Transverse colon (tissue), 4 donors: ENCODE measurements around the gene SSPN. TPM values are rescaled to one million over a fixed set of nuclear protein-coding genes. Genes with fewer than 3 reads are reported as not detected.

ENCODE experiments used
- DNase-seq: peaks from one replicate; pipeline ENCODE4 v3.0.0-alpha.2; 2019
- H3K27ac ChIP-seq, 4 donors: fragments of 200-600 bp; sonication (generic); 2 replicates each; pipeline ENCODE4 v1.5.1; 2016 to 2018; ENCODE audit warnings: inconsistent platforms in 4 of 4
- H3K27me3 ChIP-seq: fragments of 200-600 bp; sonication (generic); 2 replicates; pipeline ENCODE4 v1.5.1; 2017; ENCODE audit warnings: inconsistent platforms
- H3K36me3 ChIP-seq, 4 donors: fragments of 200-600 bp; sonication (generic); 2 replicates each; pipeline ENCODE4 v1.5.1; 2017 to 2019; ENCODE audit warnings: inconsistent platforms in 4 of 4
- H3K4me1 ChIP-seq, 4 donors: fragments of 200-600 bp; sonication (generic); 2 replicates each; pipeline ENCODE4 v1.5.1; 2017 to 2020; ENCODE audit warnings: inconsistent platforms in 4 of 4
- H3K4me3 ChIP-seq, 4 donors: fragments of 200-600 bp; sonication (generic); 1 replicate in 1 of 4; 2 replicates in 3 of 4; pipeline versions ENCODE4 v1.5.1 to v1.6.1; 2017 to 2019; ENCODE audit warnings: inconsistent platforms in 4 of 4
- H3K9me3 ChIP-seq, 2 donors: fragments of 200-600 bp; sonication (generic); 2 replicates each; pipeline ENCODE4 v1.5.1; 2017 to 2019; ENCODE audit warnings: inconsistent platforms in 2 of 2
- CTCF ChIP-seq, 5 experiments: fragments of 200-600 bp in 3 of 5; fragments of 450-650 bp in 2 of 5; sonication (generic) in 3 of 5; IDR thresholded peaks; 1 replicate in 2 of 5; 2 replicates in 3 of 5; pipeline ENCODE4 v1.5.1; 2016 to 2017; ENCODE audit warnings: antibody characterized with exemption in 5 of 5, inconsistent platforms in 3 of 5, mild to moderate bottlenecking in 2 of 5, moderate library complexity in 1 of 5
- EP300 ChIP-seq: sonication (generic); formaldehyde crosslinking; IDR thresholded peaks from one replicate; pipeline ENCODE4 v1.6.1; 2017; ENCODE audit warnings: antibody characterized with exemption, low read depth
- POLR2A ChIP-seq: fragments of 450-650 bp; IDR thresholded peaks from one replicate; pipeline ENCODE4 v1.6.1; 2016; ENCODE audit warnings: antibody characterized with exemption, mild to moderate bottlenecking, moderate library complexity
- POLR2AphosphoS5 ChIP-seq, 3 donors: sonication (generic); formaldehyde crosslinking; IDR thresholded peaks; one replicate each; pipeline ENCODE4 v1.6.1; 2016; ENCODE audit warnings: antibody characterized with exemption in 3 of 3
- WGBS, 2 donors: methylation state at CpG; one replicate each; pipeline ENCODE4 v1.1.5; 2018; ENCODE audit warnings: low coverage in 1 of 2; 5-methylcytosine and 5-hydroxymethylcytosine counted together
- in situ Hi-C, 4 donors: fragments of 200-750 bp; cut with MboI; loops; one replicate each; pipeline versions ENCODE4 v1.15.0 to v1.15.1; 2017; ENCODE audit warnings: low sequenced_read_pairs in 3 of 4, low pct_ligation_motif_present in 1 of 4, low pct_unique_long_range_greater_than_20kb in 1 of 4
- intact Hi-C: fragments of 100-400 bp; cut with DNase I; formaldehyde crosslinking; loops from one replicate; pipeline ENCODE4 v1.15.1; 2023; ENCODE audit warnings: low total_unique reads
- total RNA-seq, 4 donors: library from RNA; depleted of rRNA; stranded (reverse); fragments of >200 nt; gene quantifications; one replicate each; pipeline ENCODE4 v1.1.0, GENCODE V29; 2016

SSPN gene
- total RNA-seq, 4 donors from 2014 or later: 4.5 to 103 (median 15.0) TPM

GRCh38 chr12:26198742-26199141, 3.4 kb downstream of the SSPN start:
- no peaks in the 10 kb centered on the region for H3K27me3 ChIP-seq
- in situ Hi-C loops: no loop called here
- no peak for DNase-seq
- H3K9me3 ChIP-seq: no peaks in the 10 kb centered on the region
- H3K4me3 ChIP-seq: no peak overlapping the region
- intact Hi-C loops: loop anchor here (5.0 kb wide), 1 partner anchor 76 kb away; no protein-coding TSS in a partner anchor
- H3K4me1 ChIP-seq: peaks cover 0 to 30% (median 13%) of the 10 kb centered on the region in 4 donors
- H3K27ac ChIP-seq: peak overlapping the region in 2 of 4 donors; percentile 12 to 85
- no peaks in the 10 kb centered on the region for H3K36me3 ChIP-seq
- WGBS, 2 donors: 62 to 71% methylated on average over 3 to 4 of the region's 4 CpGs
- no peak for TF ChIP-seq CTCF (IDR thresholded peaks at IDR 0.05)
- no peak for TF ChIP-seq EP300
- no peak for TF ChIP-seq POLR2A
- TF ChIP-seq POLR2AphosphoS5 (IDR thresholded peaks at IDR 0.05): no peak

- in situ Hi-C loops (no loop called here), intact Hi-C loops (no loop called here)
- H3K9me3 ChIP-seq: no peaks in the 10 kb centered on the region
- peaks cover 0 to 2% (median under 1%) of the 10 kb centered on the region in 4 donors for H3K4me1 ChIP-seq
- no peaks in the 10 kb centered on the region for H3K27me3 ChIP-seq
- TF ChIP-seq POLR2AphosphoS5 (IDR thresholded peaks at IDR 0.05): no peak
- TF ChIP-seq CTCF (IDR thresholded peaks at IDR 0.05): no peak
- no peak for TF ChIP-seq POLR2A
- TF ChIP-seq EP300: no peak
- WGBS, 2 donors: 78 to 92% methylated on average over 2 to 4 of the region's 4 CpGs
- no peaks in the 10 kb centered on the region for H3K36me3 ChIP-seq
- no peak overlapping the region for H3K4me3 ChIP-seq
- H3K27ac ChIP-seq: no peak overlapping the region
- no peak for DNase-seq
Observed at GRCh38 chr12:26203167-26203780, 7.9 kb downstream of the SSPN start.

GRCh38 chr12:26204612-26205289, 9.4 kb downstream of the SSPN start:
- H3K4me1 ChIP-seq: no peaks in the 10 kb centered on the region
- TF ChIP-seq CTCF (IDR thresholded peaks at IDR 0.05): no peak
- TF ChIP-seq POLR2AphosphoS5 (IDR thresholded peaks at IDR 0.05): no peak
- no peak for TF ChIP-seq EP300
- TF ChIP-seq POLR2A: no peak
- H3K4me3 ChIP-seq: no peak overlapping the region
- 36 to 71% methylated on average over 5 to 9 of the region's 9 CpGs for WGBS, 2 donors
- DNase-seq: no peak
- no peak overlapping the region for H3K27ac ChIP-seq
- intact Hi-C loops (no loop called here), in situ Hi-C loops (no loop called here)
- no peaks in the 10 kb centered on the region for H3K27me3 ChIP-seq
- no peaks in the 10 kb centered on the region for H3K9me3 ChIP-seq
- no peaks in the 10 kb centered on the region for H3K36me3 ChIP-seq

GRCh38 chr12:26205298-26205697, 9.9 kb downstream of the SSPN start:
- intact Hi-C loops (no loop called here), in situ Hi-C loops (no loop called here)
- no peak for DNase-seq
- Histone ChIP-seq H3K9me3 (no peaks in the 10 kb centered on the region), H3K27ac (no peak overlapping the region), H3K27me3 (no peaks in the 10 kb centered on the region), H3K36me3 (no peaks in the 10 kb centered on the region), H3K4me3 (no peak overlapping the region), H3K4me1 (no peaks in the 10 kb centered on the region)
- no peak for TF ChIP-seq POLR2A
- TF ChIP-seq EP300: no peak
- TF ChIP-seq CTCF (IDR thresholded peaks at IDR 0.05): no peak
- no peak for TF ChIP-seq POLR2AphosphoS5 (IDR thresholded peaks at IDR 0.05)
- WGBS, 2 donors: 60% methylated on average over 2 of the region's 2 CpGs; no CpG with 5 or more reads in 1 of the 2 donors
